IMR-90 (cell line): ENCODE results near the gene BCL2. TPM values are rescaled to one million over a fixed set of nuclear protein-coding genes. Genes with fewer than 3 reads are reported as not detected.

Experiments
- ATAC-seq: fragments of 200-7000 bp; cut with Tn5 transposase; 2 replicates; pipeline ENCODE4 v1.9.1; 2020; ENCODE audit warnings: low read depth, mild to moderate bottlenecking, moderate library complexity
- BruUV-seq: library from RNA; stranded (reverse); fragments of 400-500 nt; replicated peaks from 2 replicates; lab custom pipeline; 2021; lab: Mats Ljungman, UMichigan
- CTCF ChIA-PET: fragments of 300-600 bp; formaldehyde crosslinking; extraction: SDS; loops from one replicate; lab custom pipeline; 2021; ENCODE audit warnings: antibody characterized with exemption; lab: Yijun Ruan, JAX
- POLR2A ChIA-PET: fragments of 300-600 bp; sonication (Branson Sonifier 250); formaldehyde crosslinking; loops from one replicate; lab custom pipeline; 2022; ENCODE audit warnings: antibody characterized with exemption; ENCODE audit not compliant: unreplicated experiment; lab: Charles Lee
- DNase-seq: peaks from one replicate; pipeline ENCODE4 v3.0.0; 2013
- H2AFZ ChIP-seq: replicated peaks from 2 replicates; pipeline ENCODE3; 2013; ENCODE audit warnings: low read length, mild to moderate bottlenecking; ENCODE audit not compliant: poor library complexity
- H2AK5ac ChIP-seq: 2 replicates; pipeline ENCODE4 v1.6.1; 2013; ENCODE audit warnings: low read depth, low read length, inconsistent platforms
- H2AK9ac ChIP-seq: replicated peaks from 2 replicates; pipeline ENCODE3; 2013; ENCODE audit warnings: mild to moderate bottlenecking, low read depth, low read length, moderate library complexity; ENCODE audit not compliant: poor library complexity
- H2BK120ac ChIP-seq: 2 replicates; pipeline ENCODE4 v1.6.1; 2013; ENCODE audit warnings: low read depth, low read length, inconsistent platforms
- H2BK15ac ChIP-seq: 3 replicates; pipeline ENCODE4 v1.6.1; 2013; ENCODE audit warnings: low read depth, low read length, inconsistent platforms
- H2BK20ac ChIP-seq: 2 replicates; pipeline ENCODE4 v1.6.1; 2013; ENCODE audit warnings: low read depth, mild to moderate bottlenecking, inconsistent platforms, low read length, moderate library complexity
- H2BK5ac ChIP-seq: 2 replicates; pipeline ENCODE4 v1.6.1; 2013; ENCODE audit warnings: mild to moderate bottlenecking, low read depth, low read length, inconsistent platforms; ENCODE audit not compliant: poor library complexity, severe bottlenecking
- H3K14ac ChIP-seq: replicated peaks from 2 replicates; pipeline ENCODE4 v1.6.1; 2013; ENCODE audit warnings: low read depth, low read length, inconsistent platforms
- H3K18ac ChIP-seq: 2 replicates; pipeline ENCODE4 v1.6.1; 2013; ENCODE audit warnings: low read depth, low read length, control low read depth
- H3K23ac ChIP-seq: 2 replicates; pipeline ENCODE4 v1.6.1; 2013; ENCODE audit warnings: low read depth, low read length, inconsistent platforms
- H3K27ac ChIP-seq: 2 replicates; pipeline ENCODE4 v1.5.1; 2013; ENCODE audit warnings: mild to moderate bottlenecking, control low read depth, low read length; ENCODE audit not compliant: insufficient read depth
- H3K27me3 ChIP-seq: 2 replicates; pipeline ENCODE4 v1.6.1; 2013; ENCODE audit warnings: low read length; ENCODE audit not compliant: control insufficient read depth, insufficient read depth
- H3K36me3 ChIP-seq: 2 replicates; pipeline ENCODE4 v1.6.1; 2013; ENCODE audit warnings: low read length, mixed read lengths; ENCODE audit not compliant: control insufficient read depth, insufficient read depth
- H3K4ac ChIP-seq: 2 replicates; pipeline ENCODE4 v1.6.1; 2013; ENCODE audit warnings: low read depth, low read length, inconsistent platforms
- H3K4me1 ChIP-seq: 2 replicates; pipeline ENCODE4 v1.6.1; 2013; ENCODE audit warnings: low read length, mixed read lengths; ENCODE audit not compliant: control insufficient read depth, insufficient read depth
- H3K4me2 ChIP-seq: 2 replicates; pipeline ENCODE4 v1.6.1; 2013; ENCODE audit warnings: low read depth, mild to moderate bottlenecking, control low read depth, low read length, moderate library complexity
- H3K4me3 ChIP-seq: 2 replicates; pipeline ENCODE4 v1.5.1; 2013; ENCODE audit warnings: low read depth, mild to moderate bottlenecking, control low read depth, low read length, moderate library complexity; ENCODE audit not compliant: insufficient read depth
- H3K56ac ChIP-seq: 2 replicates; pipeline ENCODE4 v1.6.1; 2013; ENCODE audit warnings: low read length, inconsistent platforms; ENCODE audit not compliant: insufficient read depth; ENCODE audit errors: extremely low read depth
- H3K79me1 ChIP-seq, 2 experiments: 2 replicates each; pipeline ENCODE4 v1.6.1; 2013; ENCODE audit warnings: low read length in 2 of 2, inconsistent platforms in 1 of 2, low read depth in 1 of 2
- H3K9ac ChIP-seq: 2 replicates; pipeline ENCODE4 v1.6.1; 2013; ENCODE audit warnings: low read depth, low read length, control low read depth
- H3K9me1 ChIP-seq: 2 replicates; pipeline ENCODE4 v1.6.1; 2013; ENCODE audit warnings: low read length, inconsistent platforms; ENCODE audit not compliant: insufficient read depth
- H3K9me3 ChIP-seq: 2 replicates; pipeline ENCODE4 v1.6.1; 2013; ENCODE audit warnings: low read length; ENCODE audit not compliant: control insufficient read depth, insufficient read depth
- H4K20me1 ChIP-seq: 2 replicates; pipeline ENCODE4 v1.6.1; 2013; ENCODE audit warnings: low read length, inconsistent platforms; ENCODE audit not compliant: insufficient read depth
- H4K5ac ChIP-seq: 2 replicates; pipeline ENCODE4 v1.6.1; 2013; ENCODE audit warnings: mild to moderate bottlenecking, low read depth, low read length, control low read depth
- H4K8ac ChIP-seq, 2 experiments: 2 replicates each; pipeline ENCODE4 v1.6.1; 2013; ENCODE audit warnings: low read depth in 2 of 2, low read length in 2 of 2, control low read depth in 1 of 2, inconsistent platforms in 1 of 2
- H4K91ac ChIP-seq: 2 replicates; pipeline ENCODE4 v1.6.1; 2013; ENCODE audit warnings: low read depth, low read length, inconsistent platforms; ENCODE audit not compliant: insufficient read depth
- CEBPB ChIP-seq: IDR thresholded peaks from 2 replicates; pipeline ENCODE4 v1.6.1; 2012; ENCODE audit warnings: low read depth, low read length, improper control_type of control experiment
- ELK1 ChIP-seq: fragments of 150-350 bp; IDR thresholded peaks from 2 replicates; pipeline ENCODE4 v1.6.1; 2016; ENCODE audit warnings: low read depth, mild to moderate bottlenecking, low read length, moderate library complexity, borderline replicate concordance
- FOS ChIP-seq: fragments of 150-350 bp; IDR thresholded peaks from 2 replicates; pipeline ENCODE4 v1.6.1; 2016; ENCODE audit warnings: low read depth, low read length
- MAZ ChIP-seq: IDR thresholded peaks from 2 replicates; pipeline ENCODE4 v1.6.1; 2012; ENCODE audit warnings: low read depth, mild to moderate bottlenecking, low read length, improper control_type of control experiment, moderate library complexity, borderline replicate concordance
- NFE2L2 ChIP-seq: fragments of 150-350 bp; IDR thresholded peaks from 2 replicates; pipeline ENCODE4 v1.6.1; 2016; ENCODE audit warnings: low read depth, mild to moderate bottlenecking, low read length
- POLR2A ChIP-seq: IDR thresholded peaks from 2 replicates; pipeline ENCODE4 v1.6.1; 2012; ENCODE audit warnings: mild to moderate bottlenecking, low read depth, low read length
- RCOR1 ChIP-seq: IDR thresholded peaks from 2 replicates; pipeline ENCODE4 v1.6.1; 2012; ENCODE audit warnings: mild to moderate bottlenecking, low read length, improper control_type of control experiment; ENCODE audit not compliant: insufficient replicate concordance
- RFX5 ChIP-seq: IDR thresholded peaks from 2 replicates; pipeline ENCODE4 v1.8.0; 2012; ENCODE audit warnings: low read depth, mild to moderate bottlenecking, low read length, moderate library complexity
- WGBS, 2 experiments: methylation state at CpG; one replicate each; pipeline versions ENCODE4 v1.1.5 to v1.1.7; 2013; ENCODE audit warnings: missing lambda C conversion rate in 2 of 2; ENCODE audit not compliant: insufficient read length in 1 of 2; ENCODE audit errors: extremely low coverage in 2 of 2; 5-methylcytosine and 5-hydroxymethylcytosine counted together
- dilution Hi-C: fragments of 300-500 bp; cut with HindIII; formaldehyde crosslinking; loops from one replicate; pipeline ENCODE4 v1.14.3; 2018; ENCODE audit warnings: low sequenced_read_pairs; ENCODE audit not compliant: unreplicated experiment
- in situ Hi-C: fragments of 300-500 bp; cut with MboI; formaldehyde crosslinking; loops from 3 replicates; pipeline ENCODE4 v1.14.3; 2019; ENCODE audit warnings: low sequenced_read_pairs, inconsistent platforms, mixed read lengths
- intact Hi-C: fragments of 100-400 bp; cut with micrococcal nuclease; formaldehyde crosslinking; loops from 2 replicates; pipeline ENCODE4 v1.10.0; 2022
- polyA plus RNA-seq, 3 experiments: library from polyadenylated mRNA; depleted of rRNA; stranded (reverse); fragments of >200 nt; gene quantifications; 2 replicates each; pipeline ENCODE4 v1.2.3, GENCODE V29; 2012; ENCODE audit warnings: low replicate concordance in 1 of 3
- total RNA-seq: library from RNA; depleted of rRNA; stranded (reverse); fragments of >200 nt; gene quantifications from 2 replicates; pipeline ENCODE4 v1.2.3, GENCODE V29; 2012

The BCL2 gene
- total and polyA plus RNA-seq, 2 of the 4 experiments (the other 2 are of a cell fraction), result 0.24 to 0.54 TPM

DNA sequence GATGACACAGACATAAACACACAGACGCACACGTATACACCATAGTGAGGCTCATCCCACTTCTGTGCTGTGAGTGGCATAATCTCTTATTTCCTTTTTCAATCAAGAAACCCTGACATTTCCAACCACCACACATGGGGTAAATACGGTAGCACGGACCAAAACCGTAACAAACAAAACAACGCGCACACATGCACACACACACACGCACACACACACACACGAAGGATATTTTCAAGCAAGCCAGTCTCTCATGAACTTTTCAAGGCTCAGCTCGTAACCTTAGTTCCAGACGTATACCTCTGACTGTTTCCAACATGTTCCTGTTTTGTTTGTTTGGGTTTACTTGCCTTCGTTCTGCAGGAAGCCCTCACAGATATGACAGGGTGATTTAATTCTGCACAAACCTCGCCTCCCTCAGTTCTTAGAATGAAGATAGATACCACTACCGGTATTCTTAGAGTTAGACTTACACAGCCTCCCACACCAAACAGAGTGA, 119.8 kb downstream of the BCL2 start:
- Histone ChIP-seq H3K4ac (no peak overlapping the region), H3K18ac (no peak overlapping the region), H2AFZ (no peak overlapping the region), H3K9me3 (no peaks in the 10 kb centered on the region), H3K9me1 (peaks cover 16% of the 10 kb centered on the region; the same call in 1 of the 2 replicates), H2AK5ac (no peak overlapping the region), H2AK9ac (no peak overlapping the region), H3K56ac (no peak overlapping the region), H3K27ac (no peak overlapping the region), H2BK120ac (no peak overlapping the region), H4K5ac (no peak overlapping the region), H2BK20ac (no peak overlapping the region), H4K8ac (no peak overlapping the region), H3K4me2 (no peak overlapping the region), H2BK5ac (no peak overlapping the region), H3K9ac (no peak overlapping the region), H3K4me3 (no peak overlapping the region), H3K23ac (no peak overlapping the region), H4K20me1 (0 out of 2 replicates have a peak, but pooled peaks cover 6% of the 10 kb centered on the region), H3K79me1 (peaks cover 0 to 5% of the 10 kb centered on the region in 2 experiments; a peak in 1 of 4 replicates), H4K91ac (no peak overlapping the region), H2BK15ac (no peak overlapping the region), H3K36me3 (no peaks in the 10 kb centered on the region), H3K27me3 (peaks cover 2% of the 10 kb centered on the region; the same call in 1 of the 2 replicates), H3K14ac (no peak overlapping the region; the same call in 1 of the 2 replicates), H3K4me1 (no peaks in the 10 kb centered on the region)
- dilution Hi-C loops, result no loop called here
- ChIA-PET CTCF (no interaction called here), POLR2A (no interaction called here)
- BruUV-seq, result no TSS peak
- intact Hi-C loops, result no loop called here
- no peak for ATAC-seq
- no peak for DNase-seq
- no CpG with 5 or more reads among the region's 14 CpGs for WGBS, 2 experiments
- no peak for TF ChIP-seq MAZ
- TF ChIP-seq RFX5, result no peak
- no peak for TF ChIP-seq ELK1
- TF ChIP-seq FOS, result no peak
- no peak for TF ChIP-seq POLR2A
- no peak for TF ChIP-seq NFE2L2
- no peak for TF ChIP-seq RCOR1
- TF ChIP-seq CEBPB, result no peak
- in situ Hi-C loops, result no loop called here
